Measurements from ENCODE around the gene MOAP1.
"Not testable (repeated sequence)": the region's sequence is repeated elsewhere in the genome, so short reads cannot be mapped to it uniquely, and the experiment has no call there.

DNA sequence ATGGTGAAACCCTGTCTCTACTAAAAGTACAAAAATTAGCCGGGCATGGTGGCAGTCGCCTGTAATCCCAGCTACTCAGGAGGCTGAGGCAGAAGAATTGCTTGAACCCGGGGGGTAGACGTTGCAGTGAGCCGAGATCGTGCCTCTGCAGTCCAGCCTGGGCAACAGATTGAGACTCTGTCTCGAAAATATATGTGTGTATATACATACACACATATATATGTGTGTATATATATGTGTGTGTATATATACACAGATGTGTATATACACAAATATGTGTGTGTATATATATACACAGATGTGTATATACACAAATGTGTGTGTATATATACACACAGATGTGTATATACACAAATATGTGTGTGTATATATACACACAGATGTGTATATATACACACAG is 26.3 kb downstream of the MOAP1 start:
- TF ChIP-seq ZNF274 (IDR thresholded peaks at IDR 0.05; ENCODE audit: low read depth, low read length); YY1 (IDR thresholded peaks at IDR 0.05; ENCODE audit: insufficient read depth, insufficient read length): not testable (repeated sequence)

Measured in NT2/D1 (cell line).